PC-3 (cell line): ENCODE data around the gene JAZF1. TPM values are rescaled to one million over a fixed set of nuclear protein-coding genes. Genes with fewer than 3 reads are reported as not detected.

Experiments
- ATAC-seq: fragments of 200-7000 bp; cut with Tn5 transposase; 2 replicates; pipeline ENCODE4 v1.9.1; 2020; ENCODE audit warnings: mild to moderate bottlenecking, moderate library complexity
- BruUV-seq: library from RNA; stranded (reverse); fragments of 400-500 nt; replicated peaks from 2 replicates; lab custom pipeline; 2021; lab: Mats Ljungman, UMichigan
- CTCF ChIA-PET: fragments of 300-600 bp; sonication (Branson Sonifier 250); formaldehyde crosslinking; loops from one replicate; lab custom pipeline; 2022; ENCODE audit warnings: antibody characterized with exemption; lab: Charles Lee
- POLR2A ChIA-PET: fragments of 300-600 bp; sonication (Branson Sonifier 250); formaldehyde crosslinking; loops from one replicate; lab custom pipeline; 2022; ENCODE audit warnings: antibody characterized with exemption; ENCODE audit not compliant: unreplicated experiment; lab: Charles Lee
- DNase-seq: peaks from one replicate; pipeline ENCODE4 v3.0.0-alpha.2; 2015
- H2AFZ ChIP-seq: fragments of 300-600 bp; sonication (generic); 2 replicates; pipeline ENCODE4 v1.6.0; 2016; ENCODE audit warnings: antibody characterized with exemption, low read length
- H3F3A ChIP-seq: fragments of 300-600 bp; sonication (generic); one replicate; pipeline ENCODE4 v1.6.0; 2017; ENCODE audit warnings: antibody characterized with exemption, low read length, control low read depth, mild to moderate bottlenecking; ENCODE audit not compliant: unreplicated experiment
- H3K27ac ChIP-seq: fragments of 300-600 bp; sonication (generic); 2 replicates; pipeline ENCODE4 v1.5.1; 2016; ENCODE audit warnings: mild to moderate bottlenecking, low read length
- H3K27me3 ChIP-seq: fragments of 300-600 bp; sonication (generic); 2 replicates; pipeline ENCODE4 v1.6.1; 2016; ENCODE audit warnings: low read length, mixed read lengths
- H3K36me3 ChIP-seq: fragments of 300-600 bp; sonication (generic); 2 replicates; pipeline ENCODE4 v1.6.1; 2016; ENCODE audit warnings: low read depth, mixed run types, low read length, mixed read lengths
- H3K4me1 ChIP-seq: fragments of 300-600 bp; sonication (generic); 2 replicates; pipeline ENCODE4 v1.5.1; 2016; ENCODE audit warnings: low read length; ENCODE audit not compliant: insufficient read depth
- H3K4me2 ChIP-seq: fragments of 300-600 bp; sonication (generic); 2 replicates; pipeline ENCODE4 v1.6.0; 2016; ENCODE audit warnings: low read length
- H3K4me3 ChIP-seq: fragments of 300-600 bp; sonication (generic); 2 replicates; pipeline ENCODE4 v1.5.1; 2016; ENCODE audit warnings: mild to moderate bottlenecking, low read length, mixed read lengths
- H3K79me2 ChIP-seq: fragments of 300-600 bp; sonication (generic); 2 replicates; pipeline ENCODE4 v1.6.1; 2017; ENCODE audit warnings: low read length, mixed read lengths
- H3K9ac ChIP-seq: fragments of 300-600 bp; sonication (generic); 2 replicates; pipeline ENCODE4 v1.6.0; 2016; ENCODE audit warnings: mild to moderate bottlenecking, low read length
- H3K9me2 ChIP-seq: fragments of 300-600 bp; sonication (generic); replicated peaks from 2 replicates; pipeline ENCODE4 v1.6.1; 2016; ENCODE audit warnings: mixed run types, low read length, mixed read lengths
- H3K9me3 ChIP-seq: fragments of 300-600 bp; sonication (generic); 2 replicates; pipeline ENCODE4 v1.6.1; 2016; ENCODE audit warnings: low read length, mixed read lengths
- H4K20me1 ChIP-seq: fragments of 300-600 bp; sonication (generic); 2 replicates; pipeline ENCODE4 v1.6.1; 2016; ENCODE audit warnings: low read length, mixed read lengths
- EZH2 ChIP-seq: fragments of 300-600 bp; sonication (generic); IDR thresholded peaks from one replicate; pipeline ENCODE4 v1.6.1; 2017; ENCODE audit warnings: antibody characterized with exemption, mild to moderate bottlenecking, low read length; ENCODE audit not compliant: unreplicated experiment
- EZH2phosphoT487 ChIP-seq: fragments of 300-600 bp; sonication (generic); IDR thresholded peaks from 2 replicates; pipeline ENCODE4 v1.6.1; 2018; ENCODE audit warnings: mild to moderate bottlenecking, antibody characterized with exemption, low read length, borderline replicate concordance
- intact Hi-C: fragments of 100-400 bp; cut with micrococcal nuclease; formaldehyde crosslinking; loops from 2 replicates; pipeline ENCODE4 v1.9.0; 2023
- total RNA-seq: library from RNA; depleted of rRNA; stranded (reverse); fragments of >200 nt; gene quantifications from 2 replicates; pipeline ENCODE4 v1.2.3, GENCODE V29; 2014
- TF ChIP-seq, protein P1 (sequence below): fragments of 300-600 bp; sonication (generic); conservative IDR thresholded peaks from 2 replicates; pipeline ENCODE4 v1.5.1; 2017; ENCODE audit warnings: antibody characterized with exemption, low read depth, mild to moderate bottlenecking, low read length

JAZF1 gene
- total RNA-seq, 1 experiment from 2014 or later, result 2.3 TPM

GRCh38 chr7:28045592-28045991, 135.0 kb downstream of the JAZF1 start:
- Histone ChIP-seq H3K36me3 (no peaks in the 10 kb centered on the region), H2AFZ (no peak overlapping the region), H3K4me1 (peaks cover 19% of the 10 kb centered on the region), H3F3A (no peaks in the 10 kb centered on the region), H3K27me3 (no peaks in the 10 kb centered on the region), H3K27ac (no peak overlapping the region), H4K20me1 (no peaks in the 10 kb centered on the region), H3K9ac (no peak overlapping the region), H3K9me2 (no peaks in the 10 kb centered on the region), H3K9me3 (no peaks in the 10 kb centered on the region), H3K4me3 (no peak overlapping the region), H3K4me2 (no peak overlapping the region), H3K79me2 (no peaks in the 10 kb centered on the region)
- no TSS peak for BruUV-seq
- CTCF ChIA-PET, result no interaction called here
- ATAC-seq (no peak), DNase-seq (no peak)
- TF ChIP-seq EZH2phosphoT487, result no peak
- no peak for TF ChIP-seq EZH2
- TF ChIP-seq, protein P1, sequence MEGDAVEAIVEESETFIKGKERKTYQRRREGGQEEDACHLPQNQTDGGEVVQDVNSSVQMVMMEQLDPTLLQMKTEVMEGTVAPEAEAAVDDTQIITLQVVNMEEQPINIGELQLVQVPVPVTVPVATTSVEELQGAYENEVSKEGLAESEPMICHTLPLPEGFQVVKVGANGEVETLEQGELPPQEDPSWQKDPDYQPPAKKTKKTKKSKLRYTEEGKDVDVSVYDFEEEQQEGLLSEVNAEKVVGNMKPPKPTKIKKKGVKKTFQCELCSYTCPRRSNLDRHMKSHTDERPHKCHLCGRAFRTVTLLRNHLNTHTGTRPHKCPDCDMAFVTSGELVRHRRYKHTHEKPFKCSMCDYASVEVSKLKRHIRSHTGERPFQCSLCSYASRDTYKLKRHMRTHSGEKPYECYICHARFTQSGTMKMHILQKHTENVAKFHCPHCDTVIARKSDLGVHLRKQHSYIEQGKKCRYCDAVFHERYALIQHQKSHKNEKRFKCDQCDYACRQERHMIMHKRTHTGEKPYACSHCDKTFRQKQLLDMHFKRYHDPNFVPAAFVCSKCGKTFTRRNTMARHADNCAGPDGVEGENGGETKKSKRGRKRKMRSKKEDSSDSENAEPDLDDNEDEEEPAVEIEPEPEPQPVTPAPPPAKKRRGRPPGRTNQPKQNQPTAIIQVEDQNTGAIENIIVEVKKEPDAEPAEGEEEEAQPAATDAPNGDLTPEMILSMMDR, result no peak
- intact Hi-C loops, result no loop called here
- POLR2A ChIA-PET, result no interaction called here

DNA sequence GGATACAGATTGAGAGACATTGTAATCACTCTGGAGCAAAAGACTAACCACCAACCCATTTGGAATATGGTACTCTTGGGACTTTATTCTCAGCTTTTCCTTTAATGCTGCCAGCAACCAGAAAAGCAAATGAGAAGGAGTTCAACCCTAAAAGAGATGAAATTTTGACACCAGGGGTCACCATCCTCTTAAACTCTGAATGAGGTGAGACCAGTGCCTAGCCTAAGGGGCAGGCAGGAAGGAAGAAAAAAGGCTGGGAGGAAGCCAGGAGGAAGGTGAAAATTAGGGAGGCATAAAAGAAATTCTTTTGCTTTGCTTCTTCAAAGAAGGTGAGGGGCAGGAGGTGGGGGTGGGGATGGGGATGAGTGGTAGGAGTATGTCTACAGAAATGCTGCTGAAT, 135.8 kb downstream of the JAZF1 start:
- H3K79me2 ChIP-seq, result no peaks in the 10 kb centered on the region
- H3K4me1 ChIP-seq, result peaks cover 25% of the 10 kb centered on the region
- no peaks in the 10 kb centered on the region for H3F3A ChIP-seq
- ChIA-PET CTCF (interaction anchor here (0.6 to 0.7 kb wide), 2 partner anchors 24 to 1975 kb away, joined by 3 read pairs; no protein-coding TSS in a partner anchor), POLR2A (no interaction called here)
- DNase-seq, result no peak
- no peaks in the 10 kb centered on the region for H3K27me3 ChIP-seq
- intact Hi-C loops, result no loop called here
- no peaks in the 10 kb centered on the region for H4K20me1 ChIP-seq
- no peaks in the 10 kb centered on the region for H3K36me3 ChIP-seq
- H2AFZ ChIP-seq, result no peak overlapping the region
- no peaks in the 10 kb centered on the region for H3K9me3 ChIP-seq
- no TSS peak for BruUV-seq
- H3K4me2 ChIP-seq, result no peak overlapping the region
- no peak overlapping the region for H3K27ac ChIP-seq
- no peak overlapping the region for H3K9ac ChIP-seq
- no peak for ATAC-seq
- H3K9me2 ChIP-seq, result no peaks in the 10 kb centered on the region
- TF ChIP-seq EZH2 (no peak), EZH2phosphoT487 (no peak)
- TF ChIP-seq, protein P1, result no peak
- H3K4me3 ChIP-seq, result no peak overlapping the region

GRCh38 chr7:28042721-28043120, 137.9 kb downstream of the JAZF1 start:
- H2AFZ ChIP-seq, result no peak overlapping the region
- POLR2A ChIA-PET, result no interaction called here
- DNase-seq, result no peak
- no peaks in the 10 kb centered on the region for H3K27me3 ChIP-seq
- H3K36me3 ChIP-seq, result no peaks in the 10 kb centered on the region
- no peak for ATAC-seq
- H3K4me2 ChIP-seq, result no peak overlapping the region
- H3K27ac ChIP-seq, result no peak overlapping the region
- H3F3A ChIP-seq, result no peaks in the 10 kb centered on the region
- TF ChIP-seq, protein P1, result no peak
- TF ChIP-seq EZH2, result no peak
- TF ChIP-seq EZH2phosphoT487, result no peak
- intact Hi-C loops, result no loop called here
- no peak overlapping the region for H3K4me3 ChIP-seq
- H3K9ac ChIP-seq, result no peak overlapping the region
- peaks cover 36% of the 10 kb centered on the region for H3K4me1 ChIP-seq
- CTCF ChIA-PET, result interaction anchor here (0.6 kb wide), 1 partner anchor 844 kb away, joined by 4 read pairs; no protein-coding TSS in a partner anchor
- H4K20me1 ChIP-seq, result no peaks in the 10 kb centered on the region
- H3K9me2 ChIP-seq, result no peaks in the 10 kb centered on the region
- no peaks in the 10 kb centered on the region for H3K9me3 ChIP-seq
- no TSS peak for BruUV-seq
- H3K79me2 ChIP-seq, result no peaks in the 10 kb centered on the region
